ENCODE results near the gene ANKRD62.

- TF ChIP-seq, protein P1, sequence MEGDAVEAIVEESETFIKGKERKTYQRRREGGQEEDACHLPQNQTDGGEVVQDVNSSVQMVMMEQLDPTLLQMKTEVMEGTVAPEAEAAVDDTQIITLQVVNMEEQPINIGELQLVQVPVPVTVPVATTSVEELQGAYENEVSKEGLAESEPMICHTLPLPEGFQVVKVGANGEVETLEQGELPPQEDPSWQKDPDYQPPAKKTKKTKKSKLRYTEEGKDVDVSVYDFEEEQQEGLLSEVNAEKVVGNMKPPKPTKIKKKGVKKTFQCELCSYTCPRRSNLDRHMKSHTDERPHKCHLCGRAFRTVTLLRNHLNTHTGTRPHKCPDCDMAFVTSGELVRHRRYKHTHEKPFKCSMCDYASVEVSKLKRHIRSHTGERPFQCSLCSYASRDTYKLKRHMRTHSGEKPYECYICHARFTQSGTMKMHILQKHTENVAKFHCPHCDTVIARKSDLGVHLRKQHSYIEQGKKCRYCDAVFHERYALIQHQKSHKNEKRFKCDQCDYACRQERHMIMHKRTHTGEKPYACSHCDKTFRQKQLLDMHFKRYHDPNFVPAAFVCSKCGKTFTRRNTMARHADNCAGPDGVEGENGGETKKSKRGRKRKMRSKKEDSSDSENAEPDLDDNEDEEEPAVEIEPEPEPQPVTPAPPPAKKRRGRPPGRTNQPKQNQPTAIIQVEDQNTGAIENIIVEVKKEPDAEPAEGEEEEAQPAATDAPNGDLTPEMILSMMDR (conservative IDR thresholded peaks at IDR 0.05; ENCODE audit: low read length): no peak
- TF ChIP-seq EZH2phosphoT487 (IDR thresholded peaks at IDR 0.05; ENCODE audit: borderline replicate concordance): no peak
These were observed 25.7 kb downstream of the ANKRD62 start for GRCh38 chr18:12119358-12119757.
